Activated CD8-positive, alpha-beta memory T cell treated with anti-CD3 and anti-CD28 coated beads, Interleukin-2, amount 50 U/mL, for 24 hours (primary cell): ENCODE results near the gene TARM1.

Experiments used
- DNase-seq: peaks from one replicate; pipeline ENCODE4 v3.0.0-alpha.2; 2020; ENCODE audit errors: extremely low read depth

Gene TARM1

GRCh38 chr19:54035215-54036178 is 45.7 kb downstream of the TARM1 start:
- no peak for DNase-seq

DNA sequence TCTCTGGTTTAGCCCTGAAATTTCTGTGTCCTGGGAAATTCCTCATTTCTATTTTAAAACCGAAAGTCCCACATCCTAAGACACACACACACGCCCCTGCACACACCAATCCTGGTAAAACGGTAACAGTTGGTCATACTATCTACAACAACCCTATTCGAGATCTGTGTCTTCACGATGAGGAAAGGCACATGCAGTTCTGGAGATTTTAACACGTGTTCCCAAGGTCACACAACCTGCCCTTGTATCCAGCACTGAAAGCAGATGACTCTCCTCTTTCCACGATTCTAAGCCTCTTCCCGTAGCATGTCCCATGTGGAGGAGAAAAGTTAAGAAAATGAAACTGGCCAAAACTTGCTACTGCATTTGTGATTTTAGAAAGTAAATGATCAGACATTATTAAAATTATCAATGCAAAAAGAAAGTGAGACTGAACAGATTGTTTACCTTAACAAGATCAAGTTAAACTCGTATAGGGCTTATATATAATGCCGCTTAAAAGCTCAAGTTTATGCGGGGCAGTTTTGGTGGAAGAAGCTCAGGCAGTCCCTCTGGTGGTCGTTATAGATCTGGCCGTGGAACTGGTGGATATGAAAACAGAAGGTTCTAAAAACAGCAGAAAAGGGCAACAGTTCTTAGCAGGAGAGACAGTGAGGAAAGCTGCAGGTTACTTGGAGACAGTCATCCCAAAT is 50.1 kb downstream of the TARM1 start:
- no peak for DNase-seq

DNA sequence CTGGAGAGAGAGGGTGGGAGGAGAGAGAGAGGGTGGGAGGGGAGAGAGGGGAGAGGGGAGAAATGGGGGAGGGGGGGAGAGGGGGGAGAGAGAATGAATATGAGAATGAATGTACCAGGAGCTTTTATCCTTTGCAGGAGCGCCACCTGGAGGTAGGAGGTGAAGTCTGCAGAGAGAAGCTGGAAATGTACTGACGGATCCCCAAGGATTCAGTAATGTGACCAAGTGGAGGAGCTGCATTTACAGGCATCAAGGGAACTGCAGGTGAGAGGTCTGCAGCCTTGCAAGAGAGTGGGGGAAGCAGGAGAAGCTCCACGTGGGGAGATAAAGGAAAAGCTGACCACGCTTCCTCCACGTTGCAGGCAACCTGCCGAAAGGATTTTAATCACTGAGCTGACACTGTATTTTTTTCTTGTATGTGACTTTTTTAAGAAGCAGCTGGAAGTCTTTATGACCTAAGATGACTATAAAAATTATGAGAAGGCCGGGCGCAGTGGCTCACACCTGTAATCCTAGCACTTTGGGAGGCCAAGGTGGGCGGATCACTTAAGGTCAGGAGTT is 51.2 kb downstream of the TARM1 start:
- no peak for DNase-seq

DNA sequence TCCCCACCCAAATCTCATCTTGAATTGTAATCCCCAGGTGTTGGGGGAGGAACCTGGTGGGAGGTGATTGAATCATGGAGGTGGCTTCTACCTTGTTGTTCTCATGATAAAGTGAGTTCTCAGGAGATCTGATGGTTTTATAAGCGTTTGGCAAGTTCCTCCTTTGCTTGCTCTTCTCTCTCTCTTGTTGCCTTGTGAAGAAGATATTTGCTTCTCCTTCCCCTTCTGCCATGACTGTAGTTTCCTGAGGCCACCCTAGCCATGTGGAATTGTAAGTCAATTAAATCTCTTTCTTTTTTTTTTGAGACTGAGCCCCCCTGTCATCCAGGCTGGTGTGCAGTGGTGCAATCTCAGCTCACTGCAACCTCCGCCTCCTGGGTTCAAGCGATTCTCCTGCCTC is 51.9 kb downstream of the TARM1 start:
- no peak for DNase-seq

DNA sequence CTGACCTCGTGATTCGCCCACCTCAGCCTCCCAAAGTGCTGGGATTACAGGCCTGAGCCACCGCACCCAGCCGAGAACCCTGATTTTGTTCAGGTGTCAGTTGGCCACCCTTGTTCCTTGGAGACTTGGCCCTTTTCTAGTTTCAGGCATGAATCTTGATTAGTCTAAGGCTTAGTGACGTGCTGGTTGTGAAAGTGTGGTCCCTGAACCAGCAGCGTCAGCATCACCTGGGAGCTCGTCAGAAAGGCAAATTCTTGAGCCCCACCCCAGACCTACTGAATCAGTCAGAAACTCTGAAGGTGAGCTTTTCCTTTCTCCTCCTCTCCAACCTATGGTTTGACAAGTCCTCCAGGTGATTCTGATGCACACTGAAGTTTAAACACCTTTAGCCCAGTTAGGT is 54.5 kb downstream of the TARM1 start:
- DNase-seq: no peak

- no peak for DNase-seq
Observed at GRCh38 chr19:54024660-54025059, 56.5 kb downstream of the TARM1 start.

DNA sequence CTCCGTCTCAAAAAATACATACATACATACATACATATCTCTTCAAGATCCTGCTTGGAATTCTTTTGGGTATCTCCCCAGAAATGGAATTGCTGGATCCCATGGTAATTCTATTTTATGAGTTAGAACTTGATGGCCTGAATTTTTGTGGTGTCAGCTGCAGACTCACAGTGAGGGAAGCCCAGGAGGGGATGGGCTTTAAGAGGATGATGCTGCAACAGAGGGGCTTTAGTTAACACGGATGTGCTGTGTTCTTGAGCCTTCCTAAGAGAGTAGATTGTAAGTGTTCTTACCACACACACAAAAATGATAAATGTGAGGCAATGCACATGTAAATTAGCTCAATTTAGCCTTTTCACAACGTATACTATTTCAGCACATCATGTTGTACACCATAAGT is 58.0 kb downstream of the TARM1 start:
- DNase-seq: no peak

GRCh38 chr19:54021932-54022331 is 59.2 kb downstream of the TARM1 start:
- no peak for DNase-seq

DNA sequence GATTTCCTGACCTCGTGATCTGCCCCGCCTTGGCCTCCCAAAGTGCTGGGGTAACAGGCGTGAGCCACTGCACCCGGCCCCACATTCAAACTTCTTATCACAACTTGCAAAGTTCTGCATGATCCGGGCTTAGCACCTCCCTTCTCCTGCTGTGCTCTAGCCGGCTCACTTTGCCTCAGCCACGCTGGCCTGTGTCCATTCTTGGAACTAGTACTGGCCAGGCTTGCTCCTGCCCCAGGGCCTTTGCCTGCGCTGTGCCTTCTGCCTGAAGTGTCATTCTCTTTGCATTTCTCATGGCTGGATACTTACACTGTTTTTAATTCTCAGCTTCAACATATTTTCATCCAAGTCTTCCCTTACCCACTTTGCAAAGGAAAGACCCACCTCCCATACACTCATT is 59.8 kb downstream of the TARM1 start:
- DNase-seq: no peak
